PC-3 (cell line): ENCODE results near the gene ITPKC. TPM values are rescaled to one million over a fixed set of nuclear protein-coding genes. Genes with fewer than 3 reads are reported as not detected.

ENCODE experiments used
- ATAC-seq: fragments of 200-7000 bp; cut with Tn5 transposase; 2 replicates; pipeline ENCODE4 v1.9.1; 2020; ENCODE audit warnings: mild to moderate bottlenecking, moderate library complexity
- BruUV-seq: library from RNA; stranded (reverse); fragments of 400-500 nt; replicated peaks from 2 replicates; lab custom pipeline; 2021; lab: Mats Ljungman, UMichigan
- CTCF ChIA-PET: fragments of 300-600 bp; sonication (Branson Sonifier 250); formaldehyde crosslinking; loops from one replicate; lab custom pipeline; 2022; ENCODE audit warnings: antibody characterized with exemption; lab: Charles Lee
- POLR2A ChIA-PET: fragments of 300-600 bp; sonication (Branson Sonifier 250); formaldehyde crosslinking; loops from one replicate; lab custom pipeline; 2022; ENCODE audit warnings: antibody characterized with exemption; ENCODE audit not compliant: unreplicated experiment; lab: Charles Lee
- DNase-seq: peaks from one replicate; pipeline ENCODE4 v3.0.0-alpha.2; 2015
- H2AFZ ChIP-seq: fragments of 300-600 bp; sonication (generic); 2 replicates; pipeline ENCODE4 v1.6.0; 2016; ENCODE audit warnings: antibody characterized with exemption, low read length
- H3F3A ChIP-seq: fragments of 300-600 bp; sonication (generic); one replicate; pipeline ENCODE4 v1.6.0; 2017; ENCODE audit warnings: antibody characterized with exemption, low read length, control low read depth, mild to moderate bottlenecking; ENCODE audit not compliant: unreplicated experiment
- H3K27ac ChIP-seq: fragments of 300-600 bp; sonication (generic); 2 replicates; pipeline ENCODE4 v1.5.1; 2016; ENCODE audit warnings: mild to moderate bottlenecking, low read length
- H3K27me3 ChIP-seq: fragments of 300-600 bp; sonication (generic); 2 replicates; pipeline ENCODE4 v1.6.1; 2016; ENCODE audit warnings: low read length, mixed read lengths
- H3K36me3 ChIP-seq: fragments of 300-600 bp; sonication (generic); 2 replicates; pipeline ENCODE4 v1.6.1; 2016; ENCODE audit warnings: low read depth, mixed run types, low read length, mixed read lengths
- H3K4me1 ChIP-seq: fragments of 300-600 bp; sonication (generic); 2 replicates; pipeline ENCODE4 v1.5.1; 2016; ENCODE audit warnings: low read length; ENCODE audit not compliant: insufficient read depth
- H3K4me2 ChIP-seq: fragments of 300-600 bp; sonication (generic); 2 replicates; pipeline ENCODE4 v1.6.0; 2016; ENCODE audit warnings: low read length
- H3K4me3 ChIP-seq: fragments of 300-600 bp; sonication (generic); 2 replicates; pipeline ENCODE4 v1.5.1; 2016; ENCODE audit warnings: mild to moderate bottlenecking, low read length, mixed read lengths
- H3K79me2 ChIP-seq: fragments of 300-600 bp; sonication (generic); 2 replicates; pipeline ENCODE4 v1.6.1; 2017; ENCODE audit warnings: low read length, mixed read lengths
- H3K9ac ChIP-seq: fragments of 300-600 bp; sonication (generic); 2 replicates; pipeline ENCODE4 v1.6.0; 2016; ENCODE audit warnings: mild to moderate bottlenecking, low read length
- H3K9me2 ChIP-seq: fragments of 300-600 bp; sonication (generic); replicated peaks from 2 replicates; pipeline ENCODE4 v1.6.1; 2016; ENCODE audit warnings: mixed run types, low read length, mixed read lengths
- H3K9me3 ChIP-seq: fragments of 300-600 bp; sonication (generic); 2 replicates; pipeline ENCODE4 v1.6.1; 2016; ENCODE audit warnings: low read length, mixed read lengths
- H4K20me1 ChIP-seq: fragments of 300-600 bp; sonication (generic); 2 replicates; pipeline ENCODE4 v1.6.1; 2016; ENCODE audit warnings: low read length, mixed read lengths
- EZH2 ChIP-seq: fragments of 300-600 bp; sonication (generic); IDR thresholded peaks from one replicate; pipeline ENCODE4 v1.6.1; 2017; ENCODE audit warnings: antibody characterized with exemption, mild to moderate bottlenecking, low read length; ENCODE audit not compliant: unreplicated experiment
- EZH2phosphoT487 ChIP-seq: fragments of 300-600 bp; sonication (generic); IDR thresholded peaks from 2 replicates; pipeline ENCODE4 v1.6.1; 2018; ENCODE audit warnings: mild to moderate bottlenecking, antibody characterized with exemption, low read length, borderline replicate concordance
- intact Hi-C: fragments of 100-400 bp; cut with micrococcal nuclease; formaldehyde crosslinking; loops from 2 replicates; pipeline ENCODE4 v1.9.0; 2023
- total RNA-seq: library from RNA; depleted of rRNA; stranded (reverse); fragments of >200 nt; gene quantifications from 2 replicates; pipeline ENCODE4 v1.2.3, GENCODE V29; 2014
- TF ChIP-seq, protein P1 (sequence below): fragments of 300-600 bp; sonication (generic); conservative IDR thresholded peaks from 2 replicates; pipeline ENCODE4 v1.5.1; 2017; ENCODE audit warnings: antibody characterized with exemption, low read depth, mild to moderate bottlenecking, low read length

ITPKC gene
- total RNA-seq, 1 experiment from 2014 or later: 28.4 TPM

DNA sequence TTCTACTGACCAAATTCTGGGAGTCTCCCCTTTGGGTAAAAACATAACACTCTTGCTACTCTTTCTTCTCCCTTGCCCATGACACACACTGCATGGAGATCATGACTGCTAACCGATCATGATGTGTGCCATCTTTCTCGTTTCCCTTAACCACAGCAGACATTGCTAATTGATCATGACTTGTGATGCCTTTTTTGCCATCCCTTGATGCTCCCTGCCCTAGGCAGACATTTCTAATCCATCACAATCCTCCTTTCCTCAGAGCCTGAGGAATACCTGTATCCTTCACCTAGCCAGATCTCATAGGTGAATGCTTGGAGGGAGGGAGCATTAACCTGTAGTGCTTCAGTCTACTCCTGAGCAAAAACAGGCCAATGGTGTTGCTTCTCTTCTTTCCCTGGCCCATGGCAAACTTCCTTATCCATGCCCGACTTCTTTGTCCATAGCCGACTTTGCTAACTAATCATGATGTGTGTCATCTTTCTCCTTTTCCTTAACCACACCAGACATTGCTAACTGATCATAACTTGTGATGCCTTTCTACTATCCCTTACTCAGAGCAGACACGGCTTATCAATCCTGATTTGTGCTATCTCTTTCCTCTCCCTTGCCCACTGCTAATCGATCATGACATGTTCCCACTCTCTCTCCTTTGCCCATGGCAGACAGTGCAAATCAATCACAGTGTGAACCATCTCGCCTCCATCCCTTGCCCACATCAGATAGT, 44.2 kb upstream of the ITPKC start:
- Histone ChIP-seq H3K9me2 (no peaks in the 10 kb centered on the region), H3K27me3 (no peaks in the 10 kb centered on the region), H2AFZ (no peak overlapping the region), H3K4me3 (no peak overlapping the region), H3K4me1 (no peaks in the 10 kb centered on the region), H3K9me3 (no peaks in the 10 kb centered on the region), H3K79me2 (no peaks in the 10 kb centered on the region), H3K27ac (no peak overlapping the region), H3F3A (no peaks in the 10 kb centered on the region), H3K9ac (no peak overlapping the region), H3K36me3 (peaks cover 21% of the 10 kb centered on the region; the same call in 1 of the 2 replicates), H4K20me1 (no peaks in the 10 kb centered on the region), H3K4me2 (no peak overlapping the region)
- DNase-seq: no peak
- ChIA-PET POLR2A (no interaction called here), CTCF (no interaction called here)
- intact Hi-C loops: no loop called here
- TF ChIP-seq EZH2 (no peak), EZH2phosphoT487 (no peak)
- TF ChIP-seq, protein P1, sequence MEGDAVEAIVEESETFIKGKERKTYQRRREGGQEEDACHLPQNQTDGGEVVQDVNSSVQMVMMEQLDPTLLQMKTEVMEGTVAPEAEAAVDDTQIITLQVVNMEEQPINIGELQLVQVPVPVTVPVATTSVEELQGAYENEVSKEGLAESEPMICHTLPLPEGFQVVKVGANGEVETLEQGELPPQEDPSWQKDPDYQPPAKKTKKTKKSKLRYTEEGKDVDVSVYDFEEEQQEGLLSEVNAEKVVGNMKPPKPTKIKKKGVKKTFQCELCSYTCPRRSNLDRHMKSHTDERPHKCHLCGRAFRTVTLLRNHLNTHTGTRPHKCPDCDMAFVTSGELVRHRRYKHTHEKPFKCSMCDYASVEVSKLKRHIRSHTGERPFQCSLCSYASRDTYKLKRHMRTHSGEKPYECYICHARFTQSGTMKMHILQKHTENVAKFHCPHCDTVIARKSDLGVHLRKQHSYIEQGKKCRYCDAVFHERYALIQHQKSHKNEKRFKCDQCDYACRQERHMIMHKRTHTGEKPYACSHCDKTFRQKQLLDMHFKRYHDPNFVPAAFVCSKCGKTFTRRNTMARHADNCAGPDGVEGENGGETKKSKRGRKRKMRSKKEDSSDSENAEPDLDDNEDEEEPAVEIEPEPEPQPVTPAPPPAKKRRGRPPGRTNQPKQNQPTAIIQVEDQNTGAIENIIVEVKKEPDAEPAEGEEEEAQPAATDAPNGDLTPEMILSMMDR: no peak
- no TSS peak for BruUV-seq
- no peak for ATAC-seq

DNA sequence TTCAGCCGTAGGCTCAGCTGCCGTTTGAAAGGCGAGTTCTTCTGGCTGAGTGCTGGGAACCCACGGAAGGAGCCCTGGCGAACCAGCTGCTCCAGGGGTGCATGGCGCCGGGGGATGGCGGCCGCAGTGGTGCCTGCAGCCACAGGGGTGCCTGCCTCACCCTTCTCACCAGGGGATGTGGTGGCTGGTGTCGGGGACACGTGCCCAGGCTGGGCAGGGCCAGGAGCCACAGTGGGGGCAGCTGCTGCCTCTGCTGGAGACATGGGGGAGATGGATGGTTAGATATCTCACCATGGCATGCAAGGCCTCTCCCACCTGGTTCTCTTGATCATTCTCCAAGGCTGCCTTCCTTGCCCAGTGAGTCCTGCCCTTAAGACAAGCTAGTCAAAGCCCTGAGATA, 43.5 kb upstream of the ITPKC start:
- DNase-seq: no peak
- H3K9ac ChIP-seq: no peak overlapping the region
- H4K20me1 ChIP-seq: no peaks in the 10 kb centered on the region
- no peaks in the 10 kb centered on the region for H3K9me2 ChIP-seq
- intact Hi-C loops: no loop called here
- no peak overlapping the region for H2AFZ ChIP-seq
- TF ChIP-seq EZH2 (no peak), EZH2phosphoT487 (no peak)
- TF ChIP-seq, protein P1: no peak
- no peaks in the 10 kb centered on the region for H3K79me2 ChIP-seq
- H3K4me1 ChIP-seq: no peaks in the 10 kb centered on the region
- no peaks in the 10 kb centered on the region for H3K9me3 ChIP-seq
- H3K27ac ChIP-seq: no peak overlapping the region
- POLR2A ChIA-PET: no interaction called here
- CTCF ChIA-PET: no interaction called here
- no TSS peak for BruUV-seq
- peaks cover 21% of the 10 kb centered on the region; the same call in 1 of the 2 replicates for H3K36me3 ChIP-seq
- no peak overlapping the region for H3K4me2 ChIP-seq
- no peaks in the 10 kb centered on the region for H3K27me3 ChIP-seq
- no peaks in the 10 kb centered on the region for H3F3A ChIP-seq
- no peak for ATAC-seq
- no peak overlapping the region for H3K4me3 ChIP-seq

DNA sequence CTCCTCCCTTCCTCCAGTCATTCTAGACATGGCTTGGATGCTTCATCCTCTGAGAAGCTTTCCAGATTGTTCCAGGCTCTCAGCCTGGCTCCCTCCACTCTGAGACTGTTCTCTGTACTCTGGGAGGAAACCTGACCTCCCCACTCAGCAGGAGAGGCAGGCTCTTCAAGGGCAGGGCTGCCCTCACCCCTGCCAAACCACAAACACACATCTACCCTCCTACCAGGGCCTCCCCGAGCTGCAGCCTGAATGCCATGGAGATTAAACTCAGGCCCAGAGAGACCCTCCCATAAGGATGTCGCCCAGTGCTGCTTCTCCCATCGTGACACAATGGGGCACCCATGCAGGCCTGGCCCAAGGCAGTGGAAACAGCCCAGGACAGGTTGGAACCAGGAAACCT, 42.6 kb upstream of the ITPKC start:
- Histone ChIP-seq H3K27me3 (no peaks in the 10 kb centered on the region), H3F3A (no peaks in the 10 kb centered on the region), H3K36me3 (peaks cover 13% of the 10 kb centered on the region; the same call in 1 of the 2 replicates), H3K4me3 (no peak overlapping the region), H4K20me1 (no peaks in the 10 kb centered on the region), H3K4me1 (no peaks in the 10 kb centered on the region), H3K9me3 (no peaks in the 10 kb centered on the region), H2AFZ (no peak overlapping the region), H3K4me2 (no peak overlapping the region), H3K9ac (no peak overlapping the region), H3K9me2 (no peaks in the 10 kb centered on the region), H3K79me2 (no peaks in the 10 kb centered on the region), H3K27ac (no peak overlapping the region)
- TF ChIP-seq, protein P1: no peak
- TF ChIP-seq EZH2: no peak
- TF ChIP-seq EZH2phosphoT487: no peak
- intact Hi-C loops: no loop called here
- no peak for DNase-seq
- POLR2A ChIA-PET: no interaction called here
- no peak for ATAC-seq
- CTCF ChIA-PET: no interaction called here
- no TSS peak for BruUV-seq
